Gastroesophageal sphincter (tissue), 4 donors: Measurements from ENCODE around the gene UQCC2. TPM values are rescaled to one million over a fixed set of nuclear protein-coding genes. Genes with fewer than 3 reads are reported as not detected.

Experiments
- ATAC-seq: fragments of 150-250 bp; one replicate; pipeline ENCODE4 v1.9.1; 2016; ENCODE audit warnings: mild to moderate bottlenecking, moderate library complexity
- H3K27ac ChIP-seq, 4 donors: fragments of 200-600 bp; sonication (generic) in 3 of 4; 1 replicate in 3 of 4; 2 replicates in 1 of 4; pipeline ENCODE4 v1.5.1; 2016 to 2019
- H3K27me3 ChIP-seq: fragments of 200-600 bp; sonication (generic); one replicate; pipeline ENCODE4 v1.5.1; 2019
- H3K36me3 ChIP-seq, 2 donors: fragments of 200-600 bp; sonication (generic); one replicate each; pipeline ENCODE4 v1.5.1; 2019; ENCODE audit warnings: control low read depth in 1 of 2
- H3K4me1 ChIP-seq, 3 donors: fragments of 200-600 bp; sonication (generic); 1 replicate in 2 of 3; 2 replicates in 1 of 3; pipeline ENCODE4 v1.5.1; 2016 to 2019; ENCODE audit warnings: control low read depth in 2 of 3
- H3K4me3 ChIP-seq, 2 donors: fragments of 200-600 bp; sonication (generic); one replicate each; pipeline ENCODE4 v1.5.1; 2019; ENCODE audit warnings: mild to moderate bottlenecking in 1 of 2, moderate library complexity in 1 of 2
- H3K9me3 ChIP-seq, 3 donors: fragments of 200-600 bp; sonication (generic); one replicate each; pipeline ENCODE4 v1.5.1; 2017 to 2019; ENCODE audit warnings: control low read depth in 2 of 3
- EP300 ChIP-seq: sonication (generic); formaldehyde crosslinking; IDR thresholded peaks from one replicate; pipeline ENCODE4 v1.6.1; 2017; ENCODE audit warnings: antibody characterized with exemption, mild to moderate bottlenecking
- POLR2A ChIP-seq, 2 donors: fragments of 450-650 bp; IDR thresholded peaks; one replicate each; pipeline ENCODE4 v1.6.1; 2017; ENCODE audit warnings: antibody characterized with exemption in 2 of 2, mild to moderate bottlenecking in 2 of 2, moderate library complexity in 1 of 2
- POLR2AphosphoS5 ChIP-seq: sonication (generic); formaldehyde crosslinking; IDR thresholded peaks from one replicate; pipeline ENCODE4 v1.6.1; 2017; ENCODE audit warnings: antibody characterized with exemption
- WGBS, 2 donors: methylation state at CpG; one replicate each; pipeline ENCODE4 v1.1.5; 2018; ENCODE audit warnings: low coverage in 1 of 2; 5-methylcytosine and 5-hydroxymethylcytosine counted together
- total RNA-seq, 4 donors: library from RNA; depleted of rRNA; stranded (reverse); fragments of >200 nt; gene quantifications; one replicate each; pipeline ENCODE4 v1.1.0, GENCODE V29; 2016
- TF ChIP-seq, protein P1 (sequence below), 4 experiments: fragments of 200-600 bp in 2 of 4; fragments of 450-650 bp in 2 of 4; sonication (generic) in 1 of 4; IDR thresholded peaks; one replicate each; pipeline ENCODE4 v1.5.1; 2017 to 2019; ENCODE audit warnings: antibody characterized with exemption in 4 of 4, mild to moderate bottlenecking in 2 of 4, moderate library complexity in 2 of 4

The UQCC2 gene
- total RNA-seq, 4 donors from 2014 or later: 14.5 to 25.3 (median 17.7) TPM

DNA sequence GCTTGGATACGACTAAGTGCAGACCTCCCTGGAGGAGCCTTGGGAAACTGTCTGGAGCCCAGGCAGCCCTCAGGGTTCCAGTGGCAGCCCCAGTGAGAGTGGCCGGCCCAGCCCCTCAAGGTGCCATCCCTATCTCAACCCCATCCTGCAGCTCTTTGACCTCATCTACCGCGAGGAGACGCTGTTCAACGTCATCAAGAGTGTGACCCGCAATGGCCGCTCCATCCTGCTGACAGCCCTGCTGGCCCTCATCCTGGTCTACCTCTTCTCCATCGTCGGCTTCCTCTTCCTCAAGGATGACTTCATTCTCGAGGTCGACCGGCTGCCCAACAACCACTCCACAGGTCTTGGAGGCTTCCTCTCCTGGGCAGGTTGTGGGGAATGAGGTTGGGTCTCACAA, 20.7 kb downstream of the UQCC2 start:
- WGBS, 2 donors: no CpG with 5 or more reads among the region's 13 CpGs
- Histone ChIP-seq H3K27ac (no peak overlapping the region), H3K36me3 (peaks cover 0 to 93% of the 10 kb centered on the region in 2 donors)

DNA sequence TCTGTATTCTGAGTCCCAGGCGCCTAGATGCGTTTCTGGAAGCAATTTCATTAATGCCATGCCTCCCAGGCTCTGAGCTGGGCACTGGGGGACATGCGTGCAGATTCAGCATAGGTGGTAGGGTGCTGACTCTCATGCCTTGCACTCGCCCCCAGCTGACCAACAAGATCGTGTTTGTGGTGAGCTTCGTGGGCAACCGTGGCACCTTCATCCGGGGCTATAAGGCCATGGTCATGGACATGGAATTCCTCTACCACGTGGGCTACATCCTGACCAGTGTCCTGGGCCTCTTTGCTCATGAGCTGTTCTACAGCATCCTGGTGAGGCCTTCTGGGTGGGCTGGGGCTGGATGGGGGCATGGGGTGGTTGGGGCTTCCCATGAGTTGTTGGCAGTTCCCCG, 21.6 kb downstream of the UQCC2 start:
- Histone ChIP-seq H3K9me3 (no peaks in the 10 kb centered on the region), H3K4me3 (no peak overlapping the region), H3K27ac (no peak overlapping the region), H3K27me3 (no peaks in the 10 kb centered on the region), H3K36me3 (peaks cover 0 to 93% of the 10 kb centered on the region in 2 donors), H3K4me1 (peaks cover 0 to 30% (median 9%) of the 10 kb centered on the region in 3 donors)
- WGBS, 2 donors: 90 to 96% methylated on average over 2 to 4 of the region's 10 CpGs
- TF ChIP-seq, protein P1, sequence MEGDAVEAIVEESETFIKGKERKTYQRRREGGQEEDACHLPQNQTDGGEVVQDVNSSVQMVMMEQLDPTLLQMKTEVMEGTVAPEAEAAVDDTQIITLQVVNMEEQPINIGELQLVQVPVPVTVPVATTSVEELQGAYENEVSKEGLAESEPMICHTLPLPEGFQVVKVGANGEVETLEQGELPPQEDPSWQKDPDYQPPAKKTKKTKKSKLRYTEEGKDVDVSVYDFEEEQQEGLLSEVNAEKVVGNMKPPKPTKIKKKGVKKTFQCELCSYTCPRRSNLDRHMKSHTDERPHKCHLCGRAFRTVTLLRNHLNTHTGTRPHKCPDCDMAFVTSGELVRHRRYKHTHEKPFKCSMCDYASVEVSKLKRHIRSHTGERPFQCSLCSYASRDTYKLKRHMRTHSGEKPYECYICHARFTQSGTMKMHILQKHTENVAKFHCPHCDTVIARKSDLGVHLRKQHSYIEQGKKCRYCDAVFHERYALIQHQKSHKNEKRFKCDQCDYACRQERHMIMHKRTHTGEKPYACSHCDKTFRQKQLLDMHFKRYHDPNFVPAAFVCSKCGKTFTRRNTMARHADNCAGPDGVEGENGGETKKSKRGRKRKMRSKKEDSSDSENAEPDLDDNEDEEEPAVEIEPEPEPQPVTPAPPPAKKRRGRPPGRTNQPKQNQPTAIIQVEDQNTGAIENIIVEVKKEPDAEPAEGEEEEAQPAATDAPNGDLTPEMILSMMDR (IDR thresholded peaks at IDR 0.05): no peak
- TF ChIP-seq EP300 (no peak), POLR2AphosphoS5 (no peak), POLR2A (IDR thresholded peaks at IDR 0.05) (no peak)
- ATAC-seq: no peak

More for the DNA sequence above, 20.7 kb downstream of the UQCC2 start:
- Histone ChIP-seq H3K9me3 (no peaks in the 10 kb centered on the region), H3K4me1 (peaks cover 0 to 39% (median 14%) of the 10 kb centered on the region in 3 donors), H3K27me3 (no peaks in the 10 kb centered on the region), H3K4me3 (no peak overlapping the region)
- TF ChIP-seq POLR2A (IDR thresholded peaks at IDR 0.05): no peak
- TF ChIP-seq EP300: no peak
- no peak for TF ChIP-seq POLR2AphosphoS5
- TF ChIP-seq, protein P1 (IDR thresholded peaks at IDR 0.05): no peak
- ATAC-seq: no peak

DNA sequence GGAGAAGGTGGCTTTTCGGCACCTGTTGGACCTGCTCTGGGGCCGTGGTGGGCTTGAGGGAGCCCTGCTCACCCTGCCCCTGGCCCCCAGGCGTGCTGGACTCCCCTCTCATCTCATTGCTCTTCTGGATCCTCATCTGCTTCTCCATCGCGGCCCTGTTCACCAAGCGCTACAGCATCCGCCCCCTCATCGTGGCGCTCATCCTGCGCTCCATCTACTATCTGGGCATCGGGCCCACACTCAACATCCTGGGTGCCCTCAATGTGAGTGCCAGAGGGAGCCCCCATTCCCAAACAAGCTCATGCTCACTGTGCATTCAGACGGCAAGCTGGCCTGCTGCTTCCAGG, 22.4 kb downstream of the UQCC2 start:
- H3K27me3 ChIP-seq: no peaks in the 10 kb centered on the region
- H3K4me1 ChIP-seq: peaks cover 0 to 23% (median 7%) of the 10 kb centered on the region in 3 donors
- no peak for TF ChIP-seq POLR2AphosphoS5
- TF ChIP-seq EP300: no peak
- TF ChIP-seq POLR2A (IDR thresholded peaks at IDR 0.05): no peak
- TF ChIP-seq, protein P1 (IDR thresholded peaks at IDR 0.05): no peak
- no peak for ATAC-seq
- no peak overlapping the region for H3K27ac ChIP-seq
- H3K36me3 ChIP-seq: peaks cover 0 to 98% of the 10 kb centered on the region in 2 donors
- no peak overlapping the region for H3K4me3 ChIP-seq
- H3K9me3 ChIP-seq: no peaks in the 10 kb centered on the region
- WGBS, 2 donors: 69 to 80% methylated on average over 7 to 12 of the region's 12 CpGs

DNA sequence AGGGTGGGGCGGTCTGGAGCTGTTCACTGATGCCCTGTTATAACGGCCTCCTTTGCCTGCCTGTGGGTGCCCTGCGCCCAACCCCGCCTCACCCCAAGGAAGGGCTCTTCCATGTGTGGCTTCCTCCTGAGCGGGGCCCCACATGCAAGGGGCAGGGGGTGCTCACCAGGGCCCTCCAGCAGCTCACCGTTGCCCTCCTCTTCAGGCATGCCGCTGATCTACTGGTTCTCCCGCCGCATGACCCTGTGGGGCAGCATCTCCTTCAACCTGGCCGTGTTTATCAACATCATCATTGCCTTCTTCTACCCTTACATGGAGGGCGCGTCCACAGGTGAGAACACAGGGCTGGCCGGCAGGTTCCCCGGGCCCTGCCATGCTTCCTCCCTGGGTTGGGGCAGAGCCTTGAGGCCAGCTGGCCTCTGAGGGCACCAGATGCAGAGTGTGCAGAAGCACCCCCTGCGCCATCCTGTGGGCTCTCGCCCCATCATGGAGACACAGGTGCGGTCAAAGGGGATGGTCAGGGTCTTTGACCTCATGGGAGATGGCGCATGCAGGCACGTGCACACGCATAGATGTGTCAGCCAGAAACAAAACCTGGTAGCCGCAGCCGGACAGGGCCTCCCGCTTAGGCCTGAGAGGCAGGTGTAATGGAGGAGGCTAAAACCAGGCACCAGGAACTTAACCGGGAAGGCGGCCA, 22.9 kb downstream of the UQCC2 start:
- TF ChIP-seq, protein P1 (IDR thresholded peaks at IDR 0.05): no peak
- TF ChIP-seq POLR2AphosphoS5 (no peak), POLR2A (IDR thresholded peaks at IDR 0.05) (no peak), EP300 (no peak)
- Histone ChIP-seq H3K36me3 (peaks cover 0 to 99% of the 10 kb centered on the region in 2 donors), H3K27me3 (peaks cover 2% of the 10 kb centered on the region), H3K27ac (no peak overlapping the region), H3K4me1 (peaks cover 0 to 19% (median 3%) of the 10 kb centered on the region in 3 donors), H3K4me3 (no peak overlapping the region), H3K9me3 (no peaks in the 10 kb centered on the region)
- no peak for ATAC-seq
- WGBS, 2 donors: 67 to 76% methylated on average over 3 to 7 of the region's 25 CpGs

DNA sequence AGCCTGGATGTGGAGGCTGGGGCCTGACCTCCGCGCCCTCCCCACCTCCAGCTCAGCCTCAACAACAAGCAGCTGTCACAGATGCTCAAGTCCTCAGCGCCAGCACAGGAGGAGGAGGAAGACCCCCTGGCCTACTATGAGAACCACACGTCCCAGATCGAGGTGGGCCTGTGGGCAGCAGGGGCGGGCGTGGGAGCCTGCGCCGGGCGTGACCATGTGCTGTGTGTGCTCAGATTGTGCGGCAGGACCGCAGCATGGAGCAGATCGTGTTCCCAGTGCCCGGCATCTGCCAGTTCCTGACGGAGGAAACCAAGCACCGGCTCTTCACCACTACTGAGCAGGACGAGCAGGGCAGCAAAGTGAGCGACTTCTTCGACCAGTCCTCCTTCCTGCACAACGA, 23.5 kb downstream of the UQCC2 start:
- peaks cover 0 to 99% of the 10 kb centered on the region in 2 donors for H3K36me3 ChIP-seq
- H3K27ac ChIP-seq: no peak overlapping the region
- no CpG with 5 or more reads among the region's 20 CpGs for WGBS, 2 donors

More for the DNA sequence above, 23.5 kb downstream of the UQCC2 start:
- ATAC-seq: no peak
- no peak overlapping the region for H3K4me3 ChIP-seq
- peaks cover 8% of the 10 kb centered on the region for H3K27me3 ChIP-seq
- peaks cover 0 to 13% (median 0%) of the 10 kb centered on the region in 3 donors for H3K4me1 ChIP-seq
- no peaks in the 10 kb centered on the region for H3K9me3 ChIP-seq
- TF ChIP-seq EP300 (no peak), POLR2AphosphoS5 (no peak), POLR2A (IDR thresholded peaks at IDR 0.05) (no peak)
- TF ChIP-seq, protein P1 (IDR thresholded peaks at IDR 0.05): no peak
